CD4-positive, alpha-beta memory T cell (primary cell): ENCODE data around the gene KRT33B. TPM values are rescaled to one million over a fixed set of nuclear protein-coding genes. Genes with fewer than 3 reads are reported as not detected.

Source experiments
- CTCF ChIA-PET: fragments of 350-600 bp; sonication (Branson Sonifier 250); formaldehyde crosslinking; loops from one replicate; lab custom pipeline; 2021; ENCODE audit warnings: inconsistent platforms; ENCODE audit not compliant: partially characterized antibody; lab: Charles Lee
- POLR2A ChIA-PET: fragments of 350-600 bp; sonication (Branson Sonifier 250); formaldehyde crosslinking; loops from one replicate; lab custom pipeline; 2021; ENCODE audit not compliant: partially characterized antibody; lab: Charles Lee
- DNase-seq, 5 donors: peaks; one replicate each; pipeline versions ENCODE4 v3.0.0 to v3.0.0-alpha.2; 2020 to 2022; ENCODE audit warnings: mixed read lengths in 1 of 5
- H3K27ac ChIP-seq: one replicate; pipeline ENCODE4 v1.7.0; 2013; ENCODE audit warnings: low read depth, low read length
- H3K27me3 ChIP-seq: 2 replicates; pipeline ENCODE4 v1.7.0; 2013; ENCODE audit warnings: mild to moderate bottlenecking, low read length, moderate library complexity; ENCODE audit not compliant: insufficient read depth
- H3K36me3 ChIP-seq: 2 replicates; pipeline ENCODE4 v1.7.0; 2013; ENCODE audit warnings: mild to moderate bottlenecking, low read length, moderate library complexity; ENCODE audit not compliant: insufficient read depth
- H3K4me1 ChIP-seq: 2 replicates; pipeline ENCODE4 v1.7.0; 2013; ENCODE audit warnings: mild to moderate bottlenecking, low read length, moderate library complexity; ENCODE audit not compliant: insufficient read depth
- H3K4me3 ChIP-seq, 2 donors: one replicate each; pipeline ENCODE4 v1.7.0; 2013; ENCODE audit warnings: low read length in 2 of 2, mild to moderate bottlenecking in 1 of 2
- H3K9me3 ChIP-seq, 2 donors: one replicate each; pipeline ENCODE4 v1.7.0; 2013; ENCODE audit warnings: low read length in 2 of 2, control low read depth in 1 of 2; ENCODE audit not compliant: control insufficient read depth in 1 of 2
- H3K27ac Mint-ChIP-seq, 7 donors: one replicate each; pipeline ENCODE4 v1.8.0; 2020 to 2021; ENCODE audit warnings: mixed read lengths in 7 of 7, mild to moderate bottlenecking in 6 of 7, inconsistent platforms in 3 of 7, moderate library complexity in 3 of 7
- H3K27me3 Mint-ChIP-seq, 2 donors: one replicate each; pipeline ENCODE4 v1.8.0; 2020 to 2021; ENCODE audit warnings: mixed read lengths in 2 of 2
- H3K36me3 Mint-ChIP-seq, 2 donors: one replicate each; pipeline ENCODE4 v1.8.0; 2020 to 2021; ENCODE audit warnings: mixed read lengths in 2 of 2, inconsistent platforms in 1 of 2, mild to moderate bottlenecking in 1 of 2
- H3K4me1 Mint-ChIP-seq, 4 donors: one replicate each; pipeline ENCODE4 v1.8.0; 2020 to 2021; ENCODE audit warnings: mixed read lengths in 4 of 4, mild to moderate bottlenecking in 1 of 4
- H3K4me3 Mint-ChIP-seq, 8 donors: one replicate each; pipeline ENCODE4 v1.8.0; 2020 to 2021; ENCODE audit warnings: mixed read lengths in 8 of 8, mild to moderate bottlenecking in 7 of 8, moderate library complexity in 6 of 8, inconsistent platforms in 3 of 8
- H3K9me3 Mint-ChIP-seq, 8 donors: one replicate each; pipeline ENCODE4 v1.8.0; 2020 to 2021; ENCODE audit warnings: mixed read lengths in 8 of 8, mild to moderate bottlenecking in 5 of 8, inconsistent platforms in 3 of 8, moderate library complexity in 1 of 8
- intact Hi-C: fragments of 100-400 bp; cut with micrococcal nuclease; formaldehyde crosslinking; loops from one replicate; pipeline ENCODE4 v1.15.1; 2023
- polyA plus RNA-seq, 2 donors: library from polyadenylated mRNA; unstranded; fragments of 300-500 nt; fragmentation: Illumina TruSeq; gene quantifications; one replicate each; pipeline ENCODE4 v1.2.3, GENCODE V29; 2021
- total RNA-seq, 2 experiments: library from RNA; stranded (reverse); gene quantifications; one replicate each; pipeline ENCODE4 v1.2.3, GENCODE V29; 2021

The KRT33B gene
- total and polyA plus RNA-seq, 4 experiments from 2014 or later = not detected

DNA sequence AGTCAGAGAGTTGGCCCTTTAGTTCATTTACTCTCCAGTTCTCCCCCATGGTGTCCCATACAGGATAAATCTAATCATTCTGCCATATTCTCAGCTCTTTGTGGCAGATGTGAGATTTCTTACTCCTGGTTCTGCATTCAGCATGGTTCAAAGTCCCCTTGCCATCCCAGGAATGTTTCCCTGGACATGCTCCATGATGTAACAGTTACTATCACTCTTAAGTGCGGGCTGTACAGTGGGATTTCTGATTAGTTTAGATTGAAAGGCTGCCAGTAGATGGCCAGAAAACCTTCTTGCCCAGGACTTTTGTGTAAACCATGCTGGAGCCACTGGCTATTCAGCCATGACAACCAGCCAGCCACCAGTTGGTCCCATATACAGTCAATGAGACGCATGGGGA, 44.4 kb upstream of the KRT33B start:
- no peaks in the 10 kb centered on the region for H3K36me3 Mint-ChIP-seq
- DNase-seq = no peak
- Histone ChIP-seq H3K9me3 (no peaks in the 10 kb centered on the region), H3K4me3 (no peak overlapping the region), H3K27ac (no peak overlapping the region), H3K4me1 (peaks cover 14% of the 10 kb centered on the region), H3K36me3 (no peaks in the 10 kb centered on the region), H3K27me3 (no peaks in the 10 kb centered on the region)
- peaks cover 0 to 3% of the 10 kb centered on the region in 2 donors for H3K27me3 Mint-ChIP-seq
- no peaks in the 10 kb centered on the region for H3K9me3 Mint-ChIP-seq
- CTCF ChIA-PET = interaction anchor here (1.1 kb wide), 1 partner anchor 92 kb away, joined by 3 read pairs; no protein-coding TSS in a partner anchor
- intact Hi-C loops = no loop called here
- POLR2A ChIA-PET = no interaction called here
- H3K4me1 Mint-ChIP-seq = peaks cover 13 to 22% (median 16%) of the 10 kb centered on the region in 4 donors
- peak overlapping the region in 1 of 7 donors; percentile 9 for H3K27ac Mint-ChIP-seq
- H3K4me3 Mint-ChIP-seq = no peak overlapping the region

DNA sequence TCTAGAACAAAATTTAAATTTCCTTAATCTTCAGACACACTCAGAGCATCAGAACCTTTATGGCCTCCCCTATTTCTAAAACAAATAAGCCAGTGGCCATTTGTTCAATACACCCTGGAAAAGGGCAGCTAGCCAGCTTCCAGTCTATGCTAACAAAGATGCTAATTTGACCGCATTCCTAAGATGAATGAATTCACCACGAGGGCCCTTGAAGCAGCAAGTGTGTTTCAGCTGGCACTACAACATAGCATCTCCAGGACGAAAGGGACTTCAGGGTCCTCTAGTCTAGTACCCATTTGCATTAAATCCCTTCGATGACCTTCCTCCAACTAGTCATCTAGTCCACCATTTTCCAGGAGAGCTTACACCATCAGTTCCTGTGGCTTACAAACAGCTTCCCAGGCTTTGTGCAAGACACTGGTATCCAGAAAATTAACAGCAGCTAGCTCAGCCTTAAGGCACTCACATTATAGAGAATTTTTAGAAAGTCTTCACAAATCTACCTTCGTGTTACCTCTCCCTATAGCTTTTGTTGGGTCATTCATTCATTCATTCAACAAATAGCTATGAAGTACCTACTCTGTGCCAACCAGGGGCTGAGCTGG, 43.8 kb upstream of the KRT33B start:
- Histone ChIP-seq H3K27me3 (no peaks in the 10 kb centered on the region), H3K27ac (no peak overlapping the region), H3K9me3 (no peaks in the 10 kb centered on the region), H3K4me1 (peaks cover 19% of the 10 kb centered on the region), H3K36me3 (no peaks in the 10 kb centered on the region), H3K4me3 (no peak overlapping the region)
- Mint-ChIP-seq H3K9me3 (peaks cover 0 to 1% (median 0%) of the 10 kb centered on the region in 8 donors), H3K4me3 (no peak overlapping the region), H3K27me3 (peaks cover 0 to 3% of the 10 kb centered on the region in 2 donors), H3K36me3 (no peaks in the 10 kb centered on the region), H3K4me1 (peaks cover 17 to 28% (median 21%) of the 10 kb centered on the region in 4 donors), H3K27ac (no peak overlapping the region)
- intact Hi-C loops = no loop called here
- ChIA-PET CTCF (interaction anchor here (1.1 kb wide), 1 partner anchor 91 kb away, joined by 3 read pairs; no protein-coding TSS in a partner anchor), POLR2A (no interaction called here)
- DNase-seq = no peak

DNA sequence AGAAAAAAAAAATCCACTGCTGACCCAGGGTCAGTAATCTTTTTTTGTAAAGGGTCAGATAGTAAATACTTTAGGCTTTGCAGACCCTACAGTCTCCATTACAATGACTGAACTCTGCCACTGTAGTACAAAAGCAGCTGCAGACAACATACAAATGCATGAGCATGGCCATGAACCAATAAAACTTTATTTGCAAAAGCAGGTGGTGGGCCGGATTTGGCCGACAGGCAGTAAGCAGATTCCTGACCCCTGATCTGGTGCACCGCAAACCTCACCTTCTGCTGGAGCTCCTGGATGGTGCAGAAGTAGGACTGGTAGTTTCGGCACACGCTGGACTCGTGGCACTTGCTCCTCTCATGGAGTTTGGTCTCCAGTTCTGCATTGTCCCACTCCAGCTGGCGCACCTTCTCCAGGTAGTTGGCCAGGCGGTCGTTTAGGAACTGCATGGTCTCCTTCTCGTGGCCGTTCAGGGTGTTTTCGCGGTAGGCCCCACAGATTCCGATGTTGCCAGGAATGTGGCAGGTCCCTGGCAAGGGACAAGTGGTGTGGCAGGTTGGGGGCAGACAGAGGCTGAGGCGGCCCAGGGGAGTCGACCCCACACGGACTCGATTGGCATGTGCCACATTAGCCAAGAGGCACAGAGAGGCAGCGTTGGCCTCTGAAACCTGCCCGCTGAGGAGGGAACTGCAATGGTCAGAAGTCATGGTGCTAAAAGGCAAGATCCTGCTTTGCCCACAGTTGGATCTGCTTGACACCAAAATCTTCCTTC, 41.6 kb upstream of the KRT33B start:
- ChIA-PET POLR2A (no interaction called here), CTCF (interaction anchor here (0.7 kb wide), 1 partner anchor 50 kb away, joined by 4 read pairs; no protein-coding TSS in a partner anchor)
- H3K27me3 ChIP-seq = no peaks in the 10 kb centered on the region
- intact Hi-C loops = no loop called here
- Mint-ChIP-seq H3K27me3 (peaks cover 0 to 3% of the 10 kb centered on the region in 2 donors), H3K36me3 (no peaks in the 10 kb centered on the region), H3K4me1 (peaks cover 12 to 24% (median 17%) of the 10 kb centered on the region in 4 donors), H3K27ac (no peak overlapping the region), H3K9me3 (peaks cover 0 to 2% (median 0%) of the 10 kb centered on the region in 8 donors), H3K4me3 (no peak overlapping the region)
- DNase-seq = no peak
- no peak overlapping the region for H3K27ac ChIP-seq
- H3K4me3 ChIP-seq = no peak overlapping the region
- H3K4me1 ChIP-seq = peaks cover 16% of the 10 kb centered on the region
- no peaks in the 10 kb centered on the region for H3K9me3 ChIP-seq
- H3K36me3 ChIP-seq = no peaks in the 10 kb centered on the region

DNA sequence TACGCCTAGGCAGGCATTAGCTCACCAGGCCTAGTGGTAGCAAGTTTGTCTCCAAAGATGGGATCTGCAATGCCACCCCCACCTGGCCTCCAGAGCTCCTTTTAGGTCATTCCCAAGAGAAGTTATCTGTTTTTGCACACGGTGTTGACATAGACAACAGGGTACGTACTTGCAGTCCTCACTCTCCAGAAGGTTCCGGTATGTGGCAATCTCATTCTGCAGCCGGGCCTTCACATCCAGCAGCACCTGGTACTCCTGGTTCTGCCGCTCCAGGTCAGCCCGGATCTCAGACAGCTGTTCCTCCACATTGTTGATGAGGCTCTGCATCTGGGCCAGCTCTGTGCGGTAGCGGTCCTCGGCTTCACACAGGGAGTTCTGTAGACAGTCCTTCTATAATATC, 37.6 kb upstream of the KRT33B start:
- POLR2A ChIA-PET = interaction anchor here (0.7 kb wide), 1 partner anchor 18 kb away, joined by 3 read pairs; no protein-coding TSS in a partner anchor
- H3K9me3 ChIP-seq = no peaks in the 10 kb centered on the region

DNA sequence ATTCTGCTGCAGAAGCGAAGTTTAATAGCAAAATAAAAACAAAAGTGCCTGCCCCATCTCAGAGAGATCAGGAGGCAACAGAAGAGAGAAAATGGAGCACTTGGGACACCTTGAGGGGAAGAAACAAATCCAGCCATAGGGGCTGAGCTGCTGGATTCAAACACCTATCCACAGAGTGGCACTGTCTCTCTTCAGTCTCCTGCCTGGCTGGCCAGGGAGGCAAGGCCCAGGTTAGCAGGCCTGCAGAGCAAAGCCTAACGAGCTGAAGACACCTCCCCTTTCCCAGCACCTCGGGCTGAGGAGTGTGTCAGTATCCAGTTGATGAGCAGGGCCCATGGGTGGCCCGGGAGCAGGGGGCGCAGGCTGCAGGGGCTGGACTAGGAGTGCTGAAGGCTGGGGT, 36.6 kb upstream of the KRT33B start:
- Histone ChIP-seq H3K27me3 (no peaks in the 10 kb centered on the region), H3K4me3 (no peak overlapping the region), H3K36me3 (no peaks in the 10 kb centered on the region), H3K27ac (no peak overlapping the region), H3K4me1 (peaks cover 41% of the 10 kb centered on the region), H3K9me3 (no peaks in the 10 kb centered on the region)
- peak overlapping the region in 3 of 7 donors; percentile 33 to 82 (median 43) for H3K27ac Mint-ChIP-seq
- no peak overlapping the region for H3K4me3 Mint-ChIP-seq
- ChIA-PET CTCF (interaction anchor here (0.9 to 1.8 kb wide), 2 partner anchors 11 to 83 kb away, joined by 5 read pairs; no protein-coding TSS in a partner anchor), POLR2A (no interaction called here)
- intact Hi-C loops = no loop called here
- H3K27me3 Mint-ChIP-seq = peaks cover 0 to 1% of the 10 kb centered on the region in 2 donors
- peaks cover 0 to 2% (median 0%) of the 10 kb centered on the region in 8 donors for H3K9me3 Mint-ChIP-seq
- DNase-seq = no peak
- peaks cover 33 to 62% (median 44%) of the 10 kb centered on the region in 4 donors for H3K4me1 Mint-ChIP-seq
- H3K36me3 Mint-ChIP-seq = no peaks in the 10 kb centered on the region

More for the DNA sequence above, 37.6 kb upstream of the KRT33B start:
- H3K27ac ChIP-seq = no peak overlapping the region
- no peak overlapping the region for H3K4me3 ChIP-seq
- H3K4me1 ChIP-seq = peaks cover 40% of the 10 kb centered on the region
- CTCF ChIA-PET = no interaction called here
- intact Hi-C loops = no loop called here
- no peak overlapping the region for H3K4me3 Mint-ChIP-seq
- no peaks in the 10 kb centered on the region for H3K27me3 ChIP-seq
- no peak for DNase-seq
- peaks cover 33 to 58% (median 43%) of the 10 kb centered on the region in 4 donors for H3K4me1 Mint-ChIP-seq
- H3K27me3 Mint-ChIP-seq = peaks cover 0 to 1% of the 10 kb centered on the region in 2 donors
- H3K36me3 ChIP-seq = no peaks in the 10 kb centered on the region
- peak overlapping the region in 2 of 7 donors; percentile 22 to 30 for H3K27ac Mint-ChIP-seq
- peaks cover 0 to 2% (median 0%) of the 10 kb centered on the region in 8 donors for H3K9me3 Mint-ChIP-seq
- H3K36me3 Mint-ChIP-seq = no peaks in the 10 kb centered on the region

DNA sequence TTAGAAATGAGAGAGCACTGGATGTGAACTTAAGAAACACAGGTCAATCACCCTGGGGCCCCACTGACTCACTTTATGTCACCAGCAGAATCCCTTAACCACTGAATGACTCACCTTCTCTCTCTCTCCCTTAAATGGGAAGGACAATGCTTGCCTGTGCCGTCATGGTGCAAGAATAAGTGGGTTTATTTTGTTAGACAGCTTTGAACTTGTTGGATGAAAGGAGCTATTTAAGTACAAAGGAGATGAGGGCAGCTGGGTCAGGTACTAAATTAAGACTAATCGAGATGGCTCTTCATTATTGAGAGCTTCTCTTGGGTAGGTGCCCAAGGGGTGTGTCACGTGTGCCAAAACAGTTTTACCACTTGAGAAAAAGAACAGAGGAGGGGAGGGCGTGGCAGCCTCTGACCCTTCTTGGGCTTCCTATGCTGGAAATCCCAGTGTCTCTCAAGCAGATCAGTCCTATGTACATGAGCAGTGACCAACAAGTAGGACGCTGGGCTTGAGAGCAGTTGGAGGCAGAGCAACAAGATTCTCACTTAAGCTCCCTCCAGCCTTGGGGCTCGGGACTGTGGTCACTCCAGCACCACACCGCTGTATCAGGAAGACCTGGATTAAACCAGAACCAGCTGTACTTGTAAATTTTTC, 34.5 kb upstream of the KRT33B start:
- Mint-ChIP-seq H3K27me3 (no peaks in the 10 kb centered on the region), H3K4me1 (peaks cover 30 to 68% (median 43%) of the 10 kb centered on the region in 4 donors), H3K36me3 (no peaks in the 10 kb centered on the region), H3K9me3 (peaks cover 0 to 3% (median 0%) of the 10 kb centered on the region in 8 donors), H3K4me3 (peak overlapping the region in 5 of 8 donors; percentile 5 to 70 (median 51)), H3K27ac (peak overlapping the region; percentile 53 to 91 (median 82))
- Histone ChIP-seq H3K36me3 (no peaks in the 10 kb centered on the region), H3K27ac (no peak overlapping the region), H3K9me3 (no peaks in the 10 kb centered on the region), H3K4me3 (no peak overlapping the region), H3K4me1 (peaks cover 34% of the 10 kb centered on the region), H3K27me3 (no peaks in the 10 kb centered on the region)
- DNase-seq = peak in 4 of 5 donors; percentile 12 to 72 (median 35)
- ChIA-PET POLR2A (interaction anchor here (1.0 to 1.2 kb wide), 3 partner anchors 41 to 95 kb away, joined by 3 to 6 read pairs (median 5); partner anchors contain the start of gene KRTAP16-1), CTCF (interaction anchor here (0.6 to 1.8 kb wide), 3 partner anchors 13 to 145 kb away, joined by 3 to 5 read pairs (median 5); no protein-coding TSS in a partner anchor)
- intact Hi-C loops = no loop called here
